GM19023 (cell line): ENCODE data around the gene ZBTB46.
"Not testable (repeated sequence)": the region's sequence is repeated elsewhere in the genome, so short reads cannot be mapped to it uniquely, and the experiment has no call there.

Experiments
- ATAC-seq: cut with Tn5 transposase; IDR thresholded peaks from one replicate; pipeline ENCODE4 v1.9.1; 2021; ENCODE audit warnings: mild to moderate bottlenecking, moderate library complexity; ENCODE audit not compliant: unreplicated experiment

The ZBTB46 gene

GRCh38 chr20:63858393-63859165 lies 27.5 kb upstream of the ZBTB46 start:
- ATAC-seq: no peak

GRCh38 chr20:63857764-63858392 lies 26.8 kb upstream of the ZBTB46 start:
- ATAC-seq: no peak

GRCh38 chr20:63856098-63856511 lies 25.0 kb upstream of the ZBTB46 start:
- ATAC-seq: no peak

GRCh38 chr20:63855363-63856097 lies 24.5 kb upstream of the ZBTB46 start:
- no peak for ATAC-seq

- ATAC-seq: no peak
These were observed 23.8 kb upstream of the ZBTB46 start for GRCh38 chr20:63854766-63855362.

- ATAC-seq: no peak
These were observed 23.2 kb upstream of the ZBTB46 start for GRCh38 chr20:63854069-63854765.

- ATAC-seq: not testable (repeated sequence)
These were observed 22.6 kb upstream of the ZBTB46 start for GRCh38 chr20:63853733-63854068.

GRCh38 chr20:63851548-63851943 lies 20.5 kb upstream of the ZBTB46 start:
- ATAC-seq: not testable (repeated sequence)

GRCh38 chr20:63850689-63851547 lies 19.9 kb upstream of the ZBTB46 start:
- peak; percentile 77 for ATAC-seq

- no peak for ATAC-seq
These were observed 17.2 kb upstream of the ZBTB46 start for GRCh38 chr20:63848003-63848911.

GRCh38 chr20:63847237-63848002 lies 16.4 kb upstream of the ZBTB46 start:
- no peak for ATAC-seq

- ATAC-seq: no peak
These were observed 15.8 kb upstream of the ZBTB46 start for GRCh38 chr20:63846888-63847236.

GRCh38 chr20:63846128-63846771 lies 15.2 kb upstream of the ZBTB46 start:
- ATAC-seq: no peak

GRCh38 chr20:63844511-63844991 lies 13.5 kb upstream of the ZBTB46 start:
- ATAC-seq: no peak

- no peak for ATAC-seq
These were observed 12.7 kb upstream of the ZBTB46 start for GRCh38 chr20:63843778-63844177.

GRCh38 chr20:63843222-63843621 lies 12.2 kb upstream of the ZBTB46 start:
- no peak for ATAC-seq

GRCh38 chr20:63842258-63842657 lies 11.2 kb upstream of the ZBTB46 start:
- no peak for ATAC-seq

- no peak for ATAC-seq
These were observed 9.4 kb upstream of the ZBTB46 start for GRCh38 chr20:63840405-63840828.
